H9 (cell line): ENCODE results near the gene ZFAND3. TPM values are rescaled to one million over a fixed set of nuclear protein-coding genes. Genes with fewer than 3 reads are reported as not detected.

ENCODE experiments used
- DNase-seq: peaks from one replicate; pipeline ENCODE4 v3.0.0-alpha.2; 2017
- H2AFZ ChIP-seq: one replicate; pipeline ENCODE4 v1.6.1; 2013; ENCODE audit warnings: mild to moderate bottlenecking, low read length, control low read depth, moderate library complexity
- H2AK5ac ChIP-seq: 2 replicates; pipeline ENCODE4 v1.6.1; 2013; ENCODE audit warnings: low read length, control low read depth, mixed read lengths; ENCODE audit not compliant: insufficient read length
- H2BK120ac ChIP-seq: one replicate; pipeline ENCODE4 v1.6.1; 2013; ENCODE audit warnings: low read depth, mild to moderate bottlenecking, low read length, control low read depth, inconsistent platforms; ENCODE audit not compliant: poor library complexity, severe bottlenecking
- H2BK12ac ChIP-seq: 2 replicates; pipeline ENCODE4 v1.6.1; 2013; ENCODE audit warnings: low read length, control low read depth, mixed read lengths, low read depth; ENCODE audit not compliant: insufficient read length
- H2BK15ac ChIP-seq: 2 replicates; pipeline ENCODE4 v1.6.1; 2013; ENCODE audit warnings: low read depth, low read length, control low read depth
- H2BK20ac ChIP-seq: one replicate; pipeline ENCODE4 v1.6.1; 2013; ENCODE audit warnings: low read depth, mild to moderate bottlenecking, low read length, control low read depth, inconsistent platforms; ENCODE audit not compliant: poor library complexity, severe bottlenecking
- H2BK5ac ChIP-seq: 2 replicates; pipeline ENCODE4 v1.6.1; 2013; ENCODE audit warnings: low read length, control low read depth, mixed read lengths; ENCODE audit not compliant: insufficient read length
- H3K14ac ChIP-seq: 2 replicates; pipeline ENCODE4 v1.6.1; 2013; ENCODE audit warnings: low read length, control low read depth; ENCODE audit not compliant: insufficient read depth
- H3K18ac ChIP-seq: 2 replicates; pipeline ENCODE4 v1.6.1; 2013; ENCODE audit warnings: low read depth, mild to moderate bottlenecking, mixed read lengths, low read length, control low read depth; ENCODE audit not compliant: insufficient read length
- H3K23ac ChIP-seq: 2 replicates; pipeline ENCODE4 v1.6.1; 2013; ENCODE audit warnings: low read length, control low read depth, mixed read lengths, low read depth; ENCODE audit not compliant: insufficient read length
- H3K23me2 ChIP-seq: 2 replicates; pipeline ENCODE4 v1.6.1; 2013; ENCODE audit warnings: low read depth, mild to moderate bottlenecking, mixed read lengths, low read length, control low read depth; ENCODE audit not compliant: insufficient read length, poor library complexity, severe bottlenecking
- H3K27ac ChIP-seq: 2 replicates; pipeline ENCODE4 v1.5.1; 2013; ENCODE audit warnings: low read length, control low read depth, mixed read lengths, low read depth; ENCODE audit not compliant: insufficient read length
- H3K27me3 ChIP-seq: 2 replicates; pipeline ENCODE4 v1.6.1; 2013; ENCODE audit warnings: low read length, control low read depth, inconsistent platforms; ENCODE audit not compliant: insufficient read depth
- H3K4ac ChIP-seq: 2 replicates; pipeline ENCODE4 v1.6.1; 2013; ENCODE audit warnings: low read depth, mild to moderate bottlenecking, control low read depth, inconsistent platforms, low read length, moderate library complexity
- H3K4me1 ChIP-seq: 2 replicates; pipeline ENCODE4 v1.6.1; 2013; ENCODE audit warnings: low read length, control low read depth, inconsistent platforms; ENCODE audit not compliant: insufficient read depth
- H3K4me2 ChIP-seq: 2 replicates; pipeline ENCODE4 v1.6.1; 2013; ENCODE audit warnings: low read length, control low read depth, mixed read lengths; ENCODE audit not compliant: insufficient read length, insufficient read depth
- H3K56ac ChIP-seq: 2 replicates; pipeline ENCODE4 v1.6.1; 2013; ENCODE audit warnings: low read depth, mild to moderate bottlenecking, mixed read lengths, low read length, control low read depth; ENCODE audit not compliant: insufficient read length
- H3K79me1 ChIP-seq: 2 replicates; pipeline ENCODE4 v1.6.1; 2013; ENCODE audit warnings: low read depth, mild to moderate bottlenecking, moderate library complexity, low read length, control low read depth, inconsistent platforms; ENCODE audit not compliant: insufficient read depth, poor library complexity, severe bottlenecking
- H3K79me2 ChIP-seq: 2 replicates; pipeline ENCODE4 v1.6.1; 2013; ENCODE audit warnings: low read length, control low read depth, inconsistent platforms; ENCODE audit not compliant: insufficient read depth
- H3K9ac ChIP-seq: 2 replicates; pipeline ENCODE4 v1.6.1; 2013; ENCODE audit warnings: low read length, control low read depth, mixed read lengths; ENCODE audit not compliant: insufficient read length; ENCODE audit errors: extremely low read depth
- H3K9me3 ChIP-seq: one replicate; pipeline ENCODE4 v1.6.1; 2013; ENCODE audit warnings: low read depth, low read length, inconsistent platforms; ENCODE audit not compliant: control insufficient read depth
- H3T11ph ChIP-seq: one replicate; pipeline ENCODE4 v1.6.1; 2013; ENCODE audit warnings: mild to moderate bottlenecking, low read length, control low read depth, inconsistent platforms
- H4K20me1 ChIP-seq: one replicate; pipeline ENCODE4 v1.6.1; 2013; ENCODE audit not compliant: control insufficient read depth, insufficient read length, insufficient read depth
- H4K5ac ChIP-seq: 2 replicates; pipeline ENCODE4 v1.6.1; 2013; ENCODE audit warnings: low read depth, mild to moderate bottlenecking, mixed read lengths, low read length, control low read depth; ENCODE audit not compliant: insufficient read length
- H4K8ac ChIP-seq: replicated peaks from 2 replicates; pipeline ENCODE4 v1.6.1; 2013; ENCODE audit warnings: low read length, control low read depth, mixed read lengths, low read depth; ENCODE audit not compliant: insufficient read length
- H4K91ac ChIP-seq: 2 replicates; pipeline ENCODE4 v1.6.1; 2013; ENCODE audit warnings: low read depth, mild to moderate bottlenecking, moderate library complexity, mixed read lengths, low read length, control low read depth; ENCODE audit not compliant: insufficient read length
- H3K27ac Mint-ChIP-seq, 3 experiments: 2 replicates in 2 of 3; 3 replicates in 1 of 3; pipeline ENCODE4 v1.8.0; 2020 to 2021; ENCODE audit warnings: mixed read lengths in 3 of 3, mild to moderate bottlenecking in 1 of 3, moderate library complexity in 1 of 3
- H3K27me3 Mint-ChIP-seq: 2 replicates; pipeline ENCODE4 v1.8.0; 2021; ENCODE audit warnings: low read depth, mild to moderate bottlenecking, moderate library complexity, mixed read lengths
- H3K36me3 Mint-ChIP-seq, 3 experiments: 2 replicates in 2 of 3; 3 replicates in 1 of 3; pipeline ENCODE4 v1.8.0; 2020 to 2021; ENCODE audit warnings: low read depth in 3 of 3, mixed read lengths in 3 of 3; ENCODE audit not compliant: insufficient read depth in 1 of 3
- H3K4me1 Mint-ChIP-seq, 2 experiments: 2 replicates each; pipeline ENCODE4 v1.8.0; 2020; ENCODE audit warnings: mixed read lengths in 2 of 2
- H3K4me3 Mint-ChIP-seq, 2 experiments: 2 replicates in 1 of 2; 3 replicates in 1 of 2; pipeline ENCODE4 v1.8.0; 2020 to 2021; ENCODE audit warnings: mild to moderate bottlenecking in 2 of 2, mixed read lengths in 2 of 2, moderate library complexity in 1 of 2
- H3K9me3 Mint-ChIP-seq, 2 experiments: 2 replicates in 1 of 2; 3 replicates in 1 of 2; pipeline ENCODE4 v1.8.0; 2020; ENCODE audit warnings: mild to moderate bottlenecking in 2 of 2, mixed read lengths in 2 of 2, moderate library complexity in 1 of 2
- CTCF ChIP-seq: fragments of 200-600 bp; sonication (generic); conservative IDR thresholded peaks from 3 replicates; pipeline ENCODE4 v1.8.0; 2021; ENCODE audit warnings: antibody characterized with exemption, mild to moderate bottlenecking
- WGBS: extraction: QIAGEN DNeasy Blood & Tissue Kit; methylation state at CpG from one replicate; pipeline ENCODE4 v1.1.7; 2013; ENCODE audit warnings: missing lambda C conversion rate, low lambda C conversion rate, mixed read lengths; ENCODE audit not compliant: insufficient read length; ENCODE audit errors: extremely low coverage; 5-methylcytosine and 5-hydroxymethylcytosine counted together
- total RNA-seq: library from RNA; stranded (reverse); gene quantifications from 2 replicates; pipeline ENCODE4 v1.2.1, GENCODE V29; 2021

ZFAND3 gene
- total RNA-seq, 1 experiment from 2014 or later = 57.7 TPM

GRCh38 chr6:37943436-37944058 is 124.0 kb downstream of the ZFAND3 start:
- H3K9me3 Mint-ChIP-seq = no peaks in the 10 kb centered on the region; a peak in 1 of 5 replicates
- H4K91ac ChIP-seq = no peak overlapping the region
- H3K4ac ChIP-seq = no peak overlapping the region
- H3K14ac ChIP-seq = no peak overlapping the region
- H3K36me3 Mint-ChIP-seq = peaks cover 0 to 9% (median 0%) of the 10 kb centered on the region in 3 experiments; a peak in 1 of 7 replicates
- no peaks in the 10 kb centered on the region for H3K4me1 ChIP-seq
- H3K9ac ChIP-seq = no peak overlapping the region
- H3K56ac ChIP-seq = no peak overlapping the region
- no peak overlapping the region for H2BK12ac ChIP-seq
- no CpG with 5 or more reads among the region's 1 CpG for WGBS
- no peak overlapping the region for H3K23ac ChIP-seq
- H4K20me1 ChIP-seq = no peaks in the 10 kb centered on the region
- H2BK120ac ChIP-seq = no peak overlapping the region
- no peak overlapping the region for H3K4me3 Mint-ChIP-seq
- no peak overlapping the region for H2BK5ac ChIP-seq
- DNase-seq = no peak
- no peak overlapping the region for H3T11ph ChIP-seq
- no peaks in the 10 kb centered on the region for H3K27me3 ChIP-seq
- no peak overlapping the region for H3K18ac ChIP-seq
- no peak overlapping the region for H3K4me2 ChIP-seq
- H3K79me2 ChIP-seq = no peaks in the 10 kb centered on the region; the same call in 1 of the 2 replicates
- H4K5ac ChIP-seq = no peak overlapping the region
- no peak overlapping the region for H3K27ac Mint-ChIP-seq
- H3K79me1 ChIP-seq = peaks cover 4% of the 10 kb centered on the region
- peaks cover 8 to 16% of the 10 kb centered on the region in 2 experiments for H3K4me1 Mint-ChIP-seq
- no peak overlapping the region for H2BK15ac ChIP-seq
- TF ChIP-seq CTCF = no peak
- H3K23me2 ChIP-seq = no peaks in the 10 kb centered on the region
- no peaks in the 10 kb centered on the region for H3K27me3 Mint-ChIP-seq
- H2AFZ ChIP-seq = no peak overlapping the region
- no peaks in the 10 kb centered on the region for H3K9me3 ChIP-seq
- H2BK20ac ChIP-seq = no peak overlapping the region
- no peak overlapping the region for H4K8ac ChIP-seq
- no peak overlapping the region for H3K27ac ChIP-seq
- no peak overlapping the region for H2AK5ac ChIP-seq
